GM23248 (cell line): Measurements from ENCODE around the gene PADI6. TPM values are rescaled to one million over a fixed set of nuclear protein-coding genes. Genes with fewer than 3 reads are reported as not detected.

Experiments
- DNase-seq: peaks from one replicate; pipeline ENCODE4 v3.0.0-alpha.2; 2015
- H2AFZ ChIP-seq: fragments of 200-600 bp; sonication (generic); 2 replicates; pipeline ENCODE4 v1.6.1; 2016; ENCODE audit warnings: antibody characterized with exemption
- H3F3A ChIP-seq: fragments of 200-600 bp; sonication (generic); 2 replicates; pipeline ENCODE4 v1.6.1; 2016; ENCODE audit warnings: mild to moderate bottlenecking, antibody characterized with exemption, mixed run types; ENCODE audit not compliant: insufficient read depth
- H3K27ac ChIP-seq: fragments of 200-600 bp; sonication (generic); 2 replicates; pipeline ENCODE4 v1.5.1; 2016; ENCODE audit warnings: mild to moderate bottlenecking
- H3K27me3 ChIP-seq: fragments of 200-600 bp; sonication (generic); replicated peaks from 2 replicates; pipeline ENCODE4 v1.6.1; 2016; ENCODE audit warnings: mild to moderate bottlenecking; ENCODE audit not compliant: insufficient read depth
- H3K36me3 ChIP-seq: fragments of 200-600 bp; sonication (generic); 2 replicates; pipeline ENCODE4 v1.6.1; 2016; ENCODE audit warnings: low read depth, mild to moderate bottlenecking
- H3K4me1 ChIP-seq: fragments of 200-600 bp; sonication (generic); 2 replicates; pipeline ENCODE4 v1.6.1; 2016; ENCODE audit warnings: mild to moderate bottlenecking; ENCODE audit not compliant: insufficient read depth
- H3K4me2 ChIP-seq: fragments of 200-600 bp; sonication (generic); one replicate; pipeline ENCODE4 v1.6.1; 2016; ENCODE audit warnings: mild to moderate bottlenecking; ENCODE audit not compliant: unreplicated experiment
- H3K4me3 ChIP-seq: fragments of 200-600 bp; sonication (generic); 2 replicates; pipeline ENCODE4 v1.5.1; 2016; ENCODE audit warnings: mild to moderate bottlenecking
- H3K79me2 ChIP-seq: fragments of 200-600 bp; sonication (generic); 2 replicates; pipeline ENCODE4 v1.6.1; 2016; ENCODE audit warnings: mild to moderate bottlenecking; ENCODE audit not compliant: insufficient read depth
- H3K9ac ChIP-seq: fragments of 200-600 bp; sonication (generic); 2 replicates; pipeline ENCODE4 v1.6.1; 2016; ENCODE audit warnings: mild to moderate bottlenecking
- H3K9me2 ChIP-seq: fragments of 200-600 bp; sonication (generic); 2 replicates; pipeline ENCODE4 v1.6.1; 2016; ENCODE audit warnings: mixed run types, mild to moderate bottlenecking, moderate library complexity; ENCODE audit not compliant: insufficient read depth
- H3K9me3 ChIP-seq: fragments of 200-600 bp; sonication (generic); one replicate; pipeline ENCODE4 v1.6.1; 2017; ENCODE audit warnings: low read depth
- H4K20me1 ChIP-seq: fragments of 200-600 bp; sonication (generic); 2 replicates; pipeline ENCODE4 v1.6.0; 2016; ENCODE audit not compliant: insufficient read depth
- EZH2 ChIP-seq: fragments of 200-600 bp; sonication (generic); IDR thresholded peaks from 2 replicates; pipeline ENCODE4 v1.6.1; 2018; ENCODE audit warnings: antibody characterized with exemption, mild to moderate bottlenecking; ENCODE audit not compliant: insufficient read depth, poor library complexity, severe bottlenecking
- EZH2phosphoT487 ChIP-seq: fragments of 200-600 bp; sonication (generic); IDR thresholded peaks from 2 replicates; pipeline ENCODE4 v1.6.1; 2018; ENCODE audit warnings: antibody characterized with exemption, moderate library complexity, mild to moderate bottlenecking, low read depth; ENCODE audit not compliant: insufficient read depth
- WGBS, 2 experiments: methylation state at CpG; one replicate each; pipeline ENCODE4 v1.1.6; 2015 to 2017; ENCODE audit warnings: low lambda C conversion rate in 2 of 2, low coverage in 1 of 2; ENCODE audit errors: missing lambda C conversion rate in 2 of 2; 5-methylcytosine and 5-hydroxymethylcytosine counted together
- in situ Hi-C: fragments of 300-500 bp; cut with MboI; formaldehyde crosslinking; loops from 2 replicates; pipeline ENCODE4 v1.15.0; 2020
- polyA plus RNA-seq: library from polyadenylated mRNA; unstranded; fragments of >200 nt; fragmentation: Nextera tagmentation; extraction: Ambion mirVana; gene quantifications from 2 replicates; pipeline ENCODE4 v1.2.1, GENCODE V29; 2016
- total RNA-seq: library from RNA; depleted of rRNA; stranded (reverse); fragments of >200 nt; shearing (Covaris generic); gene quantifications from 2 replicates; pipeline ENCODE4 v1.2.3, GENCODE V29; 2014

PADI6 gene
- total and polyA plus RNA-seq, 2 experiments from 2014 or later: not detected

DNA sequence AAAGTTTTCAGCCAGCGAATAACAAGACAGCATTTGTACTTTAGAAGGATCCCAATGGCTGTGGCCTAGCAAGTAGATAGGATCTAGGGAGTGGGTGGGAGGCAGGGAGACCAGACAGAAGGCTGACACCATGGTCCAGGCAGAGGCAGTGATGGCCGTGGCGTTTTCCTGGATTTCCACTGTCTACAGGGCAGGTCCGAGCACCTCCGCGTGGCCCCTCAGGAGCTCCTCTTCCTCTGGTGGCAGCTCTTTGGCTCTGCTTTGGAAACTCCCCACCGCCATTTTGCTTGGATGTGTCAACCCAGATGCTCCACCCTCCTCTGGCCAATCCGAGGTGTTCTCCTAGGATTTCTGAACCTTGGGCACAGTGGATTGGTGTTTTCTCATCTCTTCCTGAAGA, 38.9 kb upstream of the PADI6 start:
- no peak for DNase-seq
- no peaks in the 10 kb centered on the region for H3K9me3 ChIP-seq

DNA sequence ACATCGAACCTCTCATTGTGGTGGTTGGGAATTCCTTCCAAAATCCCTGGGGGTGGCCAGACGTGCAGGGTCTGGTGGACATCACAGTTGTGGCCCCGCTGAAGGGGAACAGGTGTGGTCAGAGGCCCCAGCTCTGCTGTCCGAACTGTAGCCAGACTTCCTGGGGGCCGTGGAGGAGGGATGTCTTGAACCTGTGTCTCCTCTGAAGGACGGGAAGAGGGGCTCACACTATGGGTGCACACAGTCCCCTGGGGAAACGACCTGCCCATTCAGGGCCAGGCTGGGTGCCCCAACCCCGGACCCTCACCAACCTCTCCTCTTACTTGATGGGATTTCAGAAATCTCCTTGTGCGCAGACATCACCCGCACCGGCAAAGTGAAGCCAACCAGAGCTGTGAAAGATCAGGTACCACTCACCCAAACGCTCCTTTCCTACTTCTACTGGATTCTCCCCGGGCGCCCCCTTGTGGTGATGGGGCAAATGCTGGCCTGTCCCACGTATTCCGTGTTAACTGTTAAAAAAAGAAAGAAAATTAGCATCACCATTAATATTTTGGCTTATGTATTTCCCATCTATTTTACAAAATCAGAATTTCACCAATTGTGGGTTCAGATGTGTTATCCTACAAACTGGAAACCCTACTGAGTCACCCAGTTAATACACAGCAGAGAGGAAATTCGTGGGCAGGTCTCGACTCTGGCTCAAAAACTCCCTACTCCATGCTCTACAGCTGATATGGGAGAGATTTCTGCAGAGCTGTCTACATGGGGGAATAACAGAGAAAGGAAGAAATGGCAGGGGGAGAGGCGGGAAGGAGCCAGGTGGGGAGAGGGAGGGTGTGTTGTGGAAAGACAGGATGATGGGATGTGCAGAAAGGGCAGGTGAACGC, 35.9 kb upstream of the PADI6 start:
- Histone ChIP-seq H3K36me3 (no peaks in the 10 kb centered on the region), H4K20me1 (no peaks in the 10 kb centered on the region), H3K9me3 (no peaks in the 10 kb centered on the region), H3K9me2 (no peaks in the 10 kb centered on the region), H3F3A (no peaks in the 10 kb centered on the region), H3K9ac (no peak overlapping the region), H3K4me3 (no peak overlapping the region), H2AFZ (no peak overlapping the region), H3K4me2 (no peak overlapping the region), H3K27me3 (peaks cover 9% of the 10 kb centered on the region; the same call in 1 of the 2 replicates), H3K79me2 (no peaks in the 10 kb centered on the region), H3K27ac (no peak overlapping the region), H3K4me1 (no peaks in the 10 kb centered on the region)
- in situ Hi-C loops: loop anchor here (10.0 kb wide), 2 partner anchors 221 to 271 kb away; partner anchors contain the start of gene PADI2
- TF ChIP-seq EZH2phosphoT487: no peak
- 17 to 20% methylated on average over 19 to 20 of the region's 20 CpGs for WGBS, 2 experiments
- peak; percentile 78 for DNase-seq

More for the DNA sequence above, 38.9 kb upstream of the PADI6 start:
- Histone ChIP-seq H3K4me1 (no peaks in the 10 kb centered on the region), H3K27me3 (peaks cover 20% of the 10 kb centered on the region), H2AFZ (no peak overlapping the region), H3K27ac (no peak overlapping the region), H3K36me3 (no peaks in the 10 kb centered on the region), H4K20me1 (no peaks in the 10 kb centered on the region), H3K9me2 (no peaks in the 10 kb centered on the region), H3F3A (no peaks in the 10 kb centered on the region), H3K9ac (no peak overlapping the region), H3K79me2 (no peaks in the 10 kb centered on the region), H3K4me3 (no peak overlapping the region), H3K4me2 (no peak overlapping the region)
- in situ Hi-C loops: loop anchor here (10.0 kb wide), 2 partner anchors 218 to 268 kb away; partner anchors contain the start of gene PADI2
- WGBS, 2 experiments: 58 to 67% methylated on average over 8 of the region's 8 CpGs
- TF ChIP-seq EZH2 (no peak), EZH2phosphoT487 (no peak)

DNA sequence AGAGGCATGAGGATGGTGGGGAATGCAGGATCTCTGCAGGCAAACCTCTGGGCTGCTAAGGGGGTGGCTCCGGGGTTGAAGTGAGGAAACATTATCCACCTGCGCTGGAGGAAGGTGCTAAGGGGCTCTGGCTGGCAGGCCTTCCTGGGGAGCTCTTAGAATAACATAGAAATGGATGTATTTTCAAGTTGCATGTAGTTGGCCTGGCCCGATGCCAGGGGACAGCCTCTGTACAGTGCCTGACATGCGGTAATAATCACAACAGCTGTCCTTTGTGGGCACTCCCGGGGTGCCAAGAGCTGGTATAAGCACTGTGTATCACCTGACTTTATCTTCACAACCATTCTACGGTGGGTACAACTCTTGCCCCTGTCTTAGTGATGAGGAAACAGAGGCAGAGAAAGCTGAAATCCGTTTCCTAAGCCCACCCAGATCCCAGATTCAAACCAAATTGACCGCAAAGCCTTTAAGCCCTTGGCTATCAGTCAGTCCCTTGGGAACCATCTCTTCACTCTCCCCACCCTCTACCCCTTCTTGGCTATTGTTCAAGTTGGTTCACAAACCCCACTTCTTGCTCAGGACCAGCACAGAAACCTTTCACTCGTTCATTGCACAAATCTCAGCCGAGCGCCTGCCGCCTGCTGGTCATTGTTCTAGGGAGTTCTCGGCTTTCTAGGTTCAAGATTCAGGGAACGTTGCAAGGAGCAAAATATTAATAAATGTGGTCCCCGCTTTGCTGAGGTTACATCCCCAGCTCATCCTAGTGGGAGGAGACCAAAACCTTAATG, 33.1 kb upstream of the PADI6 start:
- Histone ChIP-seq H3K4me3 (no peak overlapping the region), H3K4me2 (no peak overlapping the region), H3K9me2 (no peaks in the 10 kb centered on the region), H3K27me3 (0 out of 2 replicates have a peak, but pooled peaks cover 5% of the 10 kb centered on the region), H3F3A (no peaks in the 10 kb centered on the region), H3K79me2 (no peaks in the 10 kb centered on the region), H3K9me3 (no peaks in the 10 kb centered on the region), H2AFZ (no peak overlapping the region), H4K20me1 (no peaks in the 10 kb centered on the region), H3K4me1 (no peaks in the 10 kb centered on the region), H3K9ac (no peak overlapping the region), H3K36me3 (no peaks in the 10 kb centered on the region), H3K27ac (no peak overlapping the region)
- WGBS, 2 experiments: 52 to 60% methylated on average over 15 of the region's 15 CpGs
- in situ Hi-C loops: loop anchor here (10.0 kb wide), 2 partner anchors 224 to 274 kb away; partner anchors contain the start of gene PADI2
- TF ChIP-seq EZH2phosphoT487 (no peak), EZH2 (no peak)
- no peak for DNase-seq

DNA sequence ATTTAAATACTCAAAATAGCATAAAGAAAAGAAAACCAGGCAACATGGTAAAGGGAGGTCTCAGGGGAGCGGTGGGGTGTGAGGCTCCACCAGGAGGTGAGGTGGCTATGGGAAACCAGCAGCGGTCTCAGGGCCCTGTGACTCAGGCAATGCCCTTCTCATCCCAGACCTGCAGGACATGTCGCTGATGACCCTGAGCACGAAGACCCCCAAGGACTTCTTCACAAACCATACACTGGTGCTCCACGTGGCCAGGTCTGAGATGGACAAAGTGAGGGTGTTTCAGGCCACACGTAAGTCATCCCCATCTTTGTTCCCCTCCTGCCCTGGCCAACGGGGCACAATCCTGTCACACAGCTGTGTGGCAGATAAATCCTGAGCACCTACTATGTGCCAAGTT, 32.5 kb upstream of the PADI6 start:
- no peaks in the 10 kb centered on the region for H3K9me3 ChIP-seq
- no peaks in the 10 kb centered on the region for H3K36me3 ChIP-seq
- no peak overlapping the region for H3K4me2 ChIP-seq
- WGBS, 2 experiments: 55 to 57% methylated on average over 7 of the region's 7 CpGs
- no peak overlapping the region for H2AFZ ChIP-seq
- TF ChIP-seq EZH2 (no peak), EZH2phosphoT487 (no peak)
- H3F3A ChIP-seq: no peaks in the 10 kb centered on the region
- in situ Hi-C loops: loop anchor here (10.0 kb wide), 2 partner anchors 225 to 275 kb away; partner anchors contain the start of gene PADI2
- H3K27me3 ChIP-seq: 0 out of 2 replicates have a peak, but pooled peaks cover 4% of the 10 kb centered on the region
- no peaks in the 10 kb centered on the region for H3K4me1 ChIP-seq
- no peaks in the 10 kb centered on the region for H3K79me2 ChIP-seq
- no peak for DNase-seq
- H3K9me2 ChIP-seq: no peaks in the 10 kb centered on the region
- no peak overlapping the region for H3K27ac ChIP-seq
- H3K4me3 ChIP-seq: no peak overlapping the region
- no peak overlapping the region for H3K9ac ChIP-seq
- H4K20me1 ChIP-seq: no peaks in the 10 kb centered on the region
